Sigmoid colon (tissue), 4 donors: ENCODE data around the gene FCAMR.

Experiments
- POLR2A ChIP-seq, 2 donors: fragments of 450-650 bp; IDR thresholded peaks; one replicate each; pipeline ENCODE4 v1.6.1; 2016; ENCODE audit warnings: antibody characterized with exemption in 2 of 2, mild to moderate bottlenecking in 2 of 2, moderate library complexity in 2 of 2
- POLR2AphosphoS5 ChIP-seq, 4 donors: sonication (generic); formaldehyde crosslinking; IDR thresholded peaks; one replicate each; pipeline ENCODE4 v1.6.1; 2017; ENCODE audit warnings: antibody characterized with exemption in 4 of 4
- TF ChIP-seq, protein P1 (sequence below), 4 experiments: fragments of 450-650 bp in 3 of 4; fragments of 200-600 bp in 1 of 4; IDR thresholded peaks; one replicate each; pipeline ENCODE4 v1.5.1; 2016 to 2019; ENCODE audit warnings: antibody characterized with exemption in 4 of 4, mild to moderate bottlenecking in 3 of 4, moderate library complexity in 2 of 4

DNA sequence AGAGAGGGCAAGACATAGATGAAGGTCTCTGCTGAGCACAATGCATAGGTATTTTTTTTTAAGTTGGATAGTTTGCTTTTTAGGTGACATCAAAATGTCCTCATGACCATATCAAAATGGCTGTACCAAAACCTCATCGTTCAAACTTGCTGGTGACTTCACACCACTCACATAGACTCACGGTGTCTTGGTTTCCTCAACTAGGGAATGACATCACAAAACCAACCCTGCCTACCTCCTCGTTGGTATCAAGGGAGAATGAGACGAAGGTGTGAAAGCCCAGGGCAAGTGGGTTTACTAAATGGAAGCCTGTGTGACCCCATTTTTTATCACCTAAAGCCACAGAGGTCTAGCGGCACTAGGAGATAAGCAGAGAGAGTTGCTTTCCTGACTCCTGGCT lies 25.6 kb downstream of the FCAMR start:
- TF ChIP-seq POLR2A (IDR thresholded peaks at IDR 0.05) (no peak), POLR2AphosphoS5 (IDR thresholded peaks at IDR 0.05) (no peak)
- TF ChIP-seq, protein P1, sequence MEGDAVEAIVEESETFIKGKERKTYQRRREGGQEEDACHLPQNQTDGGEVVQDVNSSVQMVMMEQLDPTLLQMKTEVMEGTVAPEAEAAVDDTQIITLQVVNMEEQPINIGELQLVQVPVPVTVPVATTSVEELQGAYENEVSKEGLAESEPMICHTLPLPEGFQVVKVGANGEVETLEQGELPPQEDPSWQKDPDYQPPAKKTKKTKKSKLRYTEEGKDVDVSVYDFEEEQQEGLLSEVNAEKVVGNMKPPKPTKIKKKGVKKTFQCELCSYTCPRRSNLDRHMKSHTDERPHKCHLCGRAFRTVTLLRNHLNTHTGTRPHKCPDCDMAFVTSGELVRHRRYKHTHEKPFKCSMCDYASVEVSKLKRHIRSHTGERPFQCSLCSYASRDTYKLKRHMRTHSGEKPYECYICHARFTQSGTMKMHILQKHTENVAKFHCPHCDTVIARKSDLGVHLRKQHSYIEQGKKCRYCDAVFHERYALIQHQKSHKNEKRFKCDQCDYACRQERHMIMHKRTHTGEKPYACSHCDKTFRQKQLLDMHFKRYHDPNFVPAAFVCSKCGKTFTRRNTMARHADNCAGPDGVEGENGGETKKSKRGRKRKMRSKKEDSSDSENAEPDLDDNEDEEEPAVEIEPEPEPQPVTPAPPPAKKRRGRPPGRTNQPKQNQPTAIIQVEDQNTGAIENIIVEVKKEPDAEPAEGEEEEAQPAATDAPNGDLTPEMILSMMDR (IDR thresholded peaks at IDR 0.05), result no peak
